Mammary epithelial cell (primary cell): Measurements from ENCODE around the gene C3orf80.

Experiments
- CTCF ChIP-seq, 2 donors: IDR thresholded peaks in 1 of 2; conservative IDR thresholded peaks in 1 of 2; 2 replicates each; pipeline ENCODE4 v1.5.1; 2011 to 2012; ENCODE audit warnings: inconsistent platforms in 2 of 2, low read length in 2 of 2, mild to moderate bottlenecking in 2 of 2, control low read depth in 1 of 2, low read depth in 1 of 2; ENCODE audit not compliant: insufficient read depth in 1 of 2; ENCODE audit errors: extremely low read depth in 1 of 2
- EZH2 ChIP-seq: IDR thresholded peaks from 2 replicates; pipeline ENCODE4 v1.6.1; 2012; ENCODE audit warnings: low read length, inconsistent platforms, borderline replicate concordance

- TF ChIP-seq CTCF (conservative IDR thresholded peaks at IDR 0.05 in 1 of 2, IDR thresholded peaks at IDR 0.05 in 1 of 2; ENCODE audit: extremely low read depth in 1 of 2, insufficient read depth in 1 of 2, low read depth in 1 of 2, low read length in 2 of 2) (no peak), EZH2 (no peak)
These were observed 14.9 kb upstream of the C3orf80 start for GRCh38 chr3:160210341-160210740.
